ENCODE measurements around the gene HSPB6. TPM values are rescaled to one million over a fixed set of nuclear protein-coding genes. Genes with fewer than 3 reads are reported as not detected.
A peak's percentile ranks its signal among the peaks of the same experiment; 100 is the strongest.

Gene HSPB6
- polyA plus RNA-seq, 6 donors from 2014 or later: not detected

- ATAC-seq (ENCODE audit: low read depth in 2 of 2) (peak in 1 of 2 donors; percentile 33), DNase-seq (no peak)
- Mint-ChIP-seq H3K27ac (no peak overlapping the region), H3K9me3 (no peaks in the 10 kb centered on the region), H3K4me3 (no peak overlapping the region), H3K36me3 (no peaks in the 10 kb centered on the region), H3K27me3 (peaks cover 5 to 16% (median 12%) of the 10 kb centered on the region in 3 donors), H3K4me1 (peaks cover 0 to 2% (median 0%) of the 10 kb centered on the region in 3 donors)
Observed at GRCh38 chr19:35790981-35791813, 34.4 kb upstream of the HSPB6 start.

GRCh38 chr19:35789978-35790944 is 33.4 kb upstream of the HSPB6 start:
- no peak for DNase-seq
- H3K36me3 Mint-ChIP-seq: no peaks in the 10 kb centered on the region
- no peak overlapping the region for H3K27ac Mint-ChIP-seq

GRCh38 chr19:35789195-35789977 is 32.6 kb upstream of the HSPB6 start:
- no peak overlapping the region for H3K4me3 Mint-ChIP-seq
- DNase-seq (no peak), ATAC-seq (ENCODE audit: low read depth in 2 of 2) (no peak)
- peaks cover 0 to 12% (median 8%) of the 10 kb centered on the region in 3 donors for H3K27me3 Mint-ChIP-seq
- H3K4me1 Mint-ChIP-seq: peaks cover 0 to 2% (median 0%) of the 10 kb centered on the region in 3 donors
- H3K27ac Mint-ChIP-seq: no peak overlapping the region
- no peaks in the 10 kb centered on the region for H3K9me3 Mint-ChIP-seq
- no peaks in the 10 kb centered on the region for H3K36me3 Mint-ChIP-seq

More at GRCh38 chr19:35789978-35790944, 33.4 kb upstream of the HSPB6 start:
- Mint-ChIP-seq H3K4me1 (peaks cover 0 to 2% (median 0%) of the 10 kb centered on the region in 3 donors), H3K9me3 (no peaks in the 10 kb centered on the region), H3K4me3 (no peak overlapping the region), H3K27me3 (peaks cover 0 to 12% (median 8%) of the 10 kb centered on the region in 3 donors)
- ATAC-seq (ENCODE audit: low read depth in 2 of 2): no peak

GRCh38 chr19:35788205-35788960 is 31.6 kb upstream of the HSPB6 start:
- no peak for ATAC-seq (ENCODE audit: low read depth in 2 of 2)
- peaks cover 0 to 6% (median 0%) of the 10 kb centered on the region in 3 donors for H3K27me3 Mint-ChIP-seq
- H3K9me3 Mint-ChIP-seq: no peaks in the 10 kb centered on the region

GRCh38 chr19:35787227-35787799 is 30.5 kb upstream of the HSPB6 start:
- DNase-seq (no peak), ATAC-seq (ENCODE audit: low read depth in 2 of 2) (no peak)
- Mint-ChIP-seq H3K27me3 (no peaks in the 10 kb centered on the region), H3K4me1 (peaks cover 0 to 10% (median 8%) of the 10 kb centered on the region in 3 donors), H3K4me3 (no peak overlapping the region), H3K9me3 (no peaks in the 10 kb centered on the region), H3K36me3 (no peaks in the 10 kb centered on the region), H3K27ac (no peak overlapping the region)

More at GRCh38 chr19:35788205-35788960, 31.6 kb upstream of the HSPB6 start:
- H3K27ac Mint-ChIP-seq: peak overlapping the region in 1 of 6 donors; percentile 63
- H3K4me1 Mint-ChIP-seq: peaks cover 0 to 5% (median 2%) of the 10 kb centered on the region in 3 donors
- H3K4me3 Mint-ChIP-seq: no peak overlapping the region
- DNase-seq: no peak
- H3K36me3 Mint-ChIP-seq: no peaks in the 10 kb centered on the region

- no peaks in the 10 kb centered on the region for H3K36me3 Mint-ChIP-seq
- peaks cover 0 to 10% (median 8%) of the 10 kb centered on the region in 3 donors for H3K4me1 Mint-ChIP-seq
- no peaks in the 10 kb centered on the region for H3K9me3 Mint-ChIP-seq
- no peak overlapping the region for H3K4me3 Mint-ChIP-seq
- ATAC-seq (ENCODE audit: low read depth in 2 of 2): no peak
- H3K27me3 Mint-ChIP-seq: no peaks in the 10 kb centered on the region
- H3K27ac Mint-ChIP-seq: peak overlapping the region in 3 of 6 donors; percentile 54 to 82 (median 62)
- no peak for DNase-seq
Observed at GRCh38 chr19:35786299-35787160, 29.7 kb upstream of the HSPB6 start.

GRCh38 chr19:35785339-35785627 is 28.5 kb upstream of the HSPB6 start:
- Mint-ChIP-seq H3K27me3 (no peaks in the 10 kb centered on the region), H3K27ac (no peak overlapping the region), H3K9me3 (no peaks in the 10 kb centered on the region), H3K4me3 (no peak overlapping the region), H3K4me1 (peaks cover 0 to 10% (median 8%) of the 10 kb centered on the region in 3 donors), H3K36me3 (no peaks in the 10 kb centered on the region)
- no peak for ATAC-seq (ENCODE audit: low read depth in 2 of 2)
- no peak for DNase-seq

- no peak overlapping the region for H3K27ac Mint-ChIP-seq
- no peak overlapping the region for H3K4me3 Mint-ChIP-seq
- no peaks in the 10 kb centered on the region for H3K9me3 Mint-ChIP-seq
- peaks cover 0 to 10% (median 8%) of the 10 kb centered on the region in 3 donors for H3K4me1 Mint-ChIP-seq
- no peaks in the 10 kb centered on the region for H3K27me3 Mint-ChIP-seq
- no peak for ATAC-seq (ENCODE audit: low read depth in 2 of 2)
- no peak for DNase-seq
- no peaks in the 10 kb centered on the region for H3K36me3 Mint-ChIP-seq
Observed at GRCh38 chr19:35784503-35785338, 27.9 kb upstream of the HSPB6 start.

- Mint-ChIP-seq H3K27ac (peak overlapping the region in 1 of 6 donors; percentile 20), H3K4me3 (no peak overlapping the region), H3K36me3 (no peaks in the 10 kb centered on the region), H3K27me3 (no peaks in the 10 kb centered on the region), H3K4me1 (peaks cover 0 to 10% (median 8%) of the 10 kb centered on the region in 3 donors), H3K9me3 (no peaks in the 10 kb centered on the region)
- no peak for DNase-seq
- ATAC-seq (ENCODE audit: low read depth in 2 of 2): no peak
Observed at GRCh38 chr19:35783469-35784434, 26.9 kb upstream of the HSPB6 start.

GRCh38 chr19:35782589-35782988 is 25.8 kb upstream of the HSPB6 start:
- DNase-seq: no peak
- no peaks in the 10 kb centered on the region for H3K9me3 Mint-ChIP-seq
- ATAC-seq (ENCODE audit: low read depth in 2 of 2): no peak
- H3K36me3 Mint-ChIP-seq: no peaks in the 10 kb centered on the region
- H3K4me1 Mint-ChIP-seq: peaks cover 0 to 10% (median 8%) of the 10 kb centered on the region in 3 donors
- no peaks in the 10 kb centered on the region for H3K27me3 Mint-ChIP-seq
- peak overlapping the region in 2 of 6 donors; percentile 18 to 63 for H3K27ac Mint-ChIP-seq
- H3K4me3 Mint-ChIP-seq: no peak overlapping the region

Measured in naive B cell (primary cell).